Hematopoietic multipotent progenitor cell treated with erythropoietin and hydrocortisone succinate and interleukin-3 and kit ligand, for 6 days (in vitro differentiated cells): ENCODE data around the gene MT1A.
"Not testable (repeated sequence)": the region's sequence is repeated elsewhere in the genome, so short reads cannot be mapped to it uniquely, and the experiment has no call there.

Source experiments
- DNase-seq: peaks from one replicate; pipeline ENCODE4 v3.0.0-alpha.2; 2015

The MT1A gene

GRCh38 chr16:56610609-56611111 is 27.8 kb upstream of the MT1A start:
- no peak for DNase-seq

DNA sequence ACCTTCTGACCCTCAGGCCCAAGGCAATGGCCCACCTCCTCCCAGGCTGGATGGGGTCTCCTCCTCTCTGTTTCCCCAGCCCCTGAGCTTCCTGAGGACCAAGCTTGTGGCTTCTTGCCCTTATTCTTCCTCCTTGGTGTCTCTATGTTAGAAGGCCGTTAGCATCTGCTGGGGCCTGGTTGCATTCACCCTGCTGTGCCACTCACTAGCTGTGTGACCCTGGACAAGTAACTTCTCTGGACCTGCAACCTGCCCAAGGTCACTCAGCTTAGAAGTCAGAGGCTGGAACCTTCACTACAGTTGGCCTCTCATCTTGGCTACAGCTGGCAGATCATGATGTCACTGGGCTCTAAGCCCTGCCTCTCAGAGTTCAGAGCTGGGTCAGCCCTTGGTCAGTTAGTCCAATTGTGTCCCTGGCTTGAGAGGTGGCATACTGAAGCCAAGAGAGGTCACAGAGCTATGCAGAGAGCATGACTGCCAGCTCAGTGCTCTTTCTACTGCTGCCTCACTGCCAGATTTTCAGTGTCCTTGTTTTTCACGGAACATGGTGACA is 27.1 kb upstream of the MT1A start:
- DNase-seq = no peak

DNA sequence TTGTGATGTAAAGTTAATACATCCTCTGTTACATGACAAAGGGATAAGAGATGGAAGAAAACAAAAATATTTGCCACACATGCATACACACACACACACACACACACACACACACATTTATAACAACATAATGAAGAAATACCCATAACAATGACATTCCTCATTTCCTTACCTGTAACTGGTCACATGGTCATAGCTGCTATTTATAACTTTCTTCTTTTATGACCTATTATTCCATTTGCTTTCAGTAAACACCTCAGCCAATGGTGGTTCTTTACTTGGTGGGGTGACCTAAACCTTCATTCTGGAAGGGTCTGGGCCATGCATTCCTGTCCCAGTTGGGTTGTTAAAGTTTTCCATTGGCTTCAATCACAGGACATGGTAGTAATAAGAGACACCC is 24.8 kb upstream of the MT1A start:
- DNase-seq = no peak

- DNase-seq = no peak
Observed at GRCh38 chr16:56614549-56614991, 23.9 kb upstream of the MT1A start.

DNA sequence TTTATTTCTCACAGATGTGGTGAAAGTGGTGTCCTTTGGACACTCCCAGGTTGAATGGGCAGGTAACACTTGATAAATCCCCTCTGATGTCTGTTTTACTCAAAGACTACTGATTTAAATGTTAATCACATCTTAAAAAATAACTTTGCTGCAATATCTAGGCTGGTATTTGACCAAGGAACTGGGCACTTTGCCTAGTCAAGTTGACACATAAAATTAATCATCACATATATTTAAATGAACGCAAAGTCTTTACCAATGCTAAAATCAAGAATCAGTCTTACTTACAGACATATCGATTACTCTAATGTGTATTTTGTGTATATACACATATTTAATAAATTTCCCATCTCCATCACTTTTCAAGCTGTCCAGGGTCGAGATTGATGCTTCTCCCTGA is 23.1 kb upstream of the MT1A start:
- no peak for DNase-seq

DNA sequence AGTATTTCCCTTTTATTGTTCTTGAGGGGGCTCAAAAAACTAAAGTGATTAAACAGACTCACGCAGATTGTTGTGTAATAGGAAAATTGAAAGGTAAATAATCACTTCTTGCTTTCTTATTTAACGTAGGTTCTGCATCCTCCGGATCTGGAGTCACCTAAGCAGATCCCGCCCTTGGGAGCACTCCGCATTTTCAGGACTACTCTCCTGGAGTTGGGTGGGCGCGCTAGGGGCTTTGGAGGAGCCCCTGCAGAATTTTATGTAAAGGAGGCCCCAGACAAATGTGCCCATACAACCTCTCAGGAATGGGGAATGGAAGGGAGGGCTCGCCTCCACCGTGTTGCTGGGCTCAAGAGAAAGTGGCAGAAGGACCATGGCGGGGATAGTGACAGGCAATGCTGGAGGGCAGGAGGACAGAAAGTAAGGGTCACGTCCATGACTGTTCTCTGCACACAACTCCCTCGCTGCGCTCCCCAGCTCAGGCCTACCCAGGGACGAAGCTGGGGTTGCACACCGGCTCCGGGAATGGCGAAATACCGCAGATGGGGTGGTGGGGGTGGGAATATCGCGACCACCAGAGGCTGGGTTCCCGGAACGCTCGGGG is 21.8 kb upstream of the MT1A start:
- DNase-seq = no peak

DNA sequence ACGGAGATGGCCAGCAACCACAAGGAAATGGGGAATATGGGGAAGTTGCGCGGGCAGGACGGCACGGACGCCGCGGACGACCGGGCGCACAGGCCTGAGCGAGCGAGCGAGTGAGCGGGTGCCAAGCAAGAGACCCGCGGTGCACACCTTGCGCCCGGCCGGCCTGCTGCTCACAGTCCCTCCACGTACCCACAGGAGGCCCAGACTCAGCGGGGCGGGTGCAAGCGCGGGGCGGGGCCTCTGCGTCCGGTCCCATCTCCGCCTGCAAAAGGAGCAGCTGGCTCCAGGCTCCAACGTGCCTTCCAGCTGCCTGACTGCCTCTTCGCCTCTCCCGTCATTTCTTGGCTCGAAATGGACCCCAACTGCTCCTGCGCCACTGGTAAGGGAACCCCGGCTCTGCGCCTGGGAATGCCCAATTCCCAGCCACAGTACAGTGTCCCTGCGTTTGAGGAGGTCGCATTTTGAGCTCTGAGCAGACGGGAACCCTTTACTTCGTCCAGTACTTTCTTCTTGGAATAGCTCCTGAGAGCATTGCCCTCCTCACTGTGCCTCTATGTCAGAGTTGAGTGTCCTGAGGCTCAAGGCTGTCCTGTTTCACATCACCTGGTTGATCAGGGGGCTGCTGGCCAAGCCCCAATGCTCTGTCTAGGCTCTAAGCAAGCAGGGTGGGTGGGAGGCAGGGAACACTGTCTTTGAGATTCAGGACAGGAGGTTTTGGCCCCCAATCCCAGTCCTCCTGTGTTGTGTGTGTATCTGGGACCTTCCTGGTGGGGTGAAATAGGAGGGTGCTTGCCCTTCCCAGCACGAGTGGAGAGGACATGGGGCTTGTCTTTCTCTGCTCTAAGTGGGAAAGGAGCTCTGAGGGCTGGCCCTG is 21.0 kb upstream of the MT1A start:
- peak; percentile 58 for DNase-seq

DNA sequence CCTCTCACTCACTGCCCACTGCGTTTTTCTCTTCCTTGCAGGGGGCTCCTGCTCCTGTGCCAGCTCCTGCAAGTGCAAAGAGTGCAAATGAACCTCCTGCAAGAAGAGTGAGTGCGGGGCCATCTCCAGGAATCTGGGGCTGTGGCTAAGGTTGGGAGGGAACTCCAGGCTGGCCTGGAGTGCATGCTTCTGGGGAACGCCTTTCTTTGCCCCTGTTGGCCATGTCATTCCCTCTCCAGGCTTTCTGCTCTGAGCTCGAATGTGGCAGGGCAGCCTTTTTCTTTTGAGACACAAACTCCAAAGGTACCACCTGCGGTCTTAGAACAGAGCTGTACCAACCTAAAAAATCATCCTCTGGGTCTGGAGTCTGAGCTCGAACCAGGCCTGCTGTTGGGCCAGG is 20.3 kb upstream of the MT1A start:
- no peak for DNase-seq

- no peak for DNase-seq
Observed at GRCh38 chr16:56620339-56620897, 18.0 kb upstream of the MT1A start.

- DNase-seq = not testable (repeated sequence)
Observed at GRCh38 chr16:56621665-56622445, 16.6 kb upstream of the MT1A start.

- not testable (repeated sequence) for DNase-seq
Observed at GRCh38 chr16:56623184-56623583, 15.3 kb upstream of the MT1A start.

DNA sequence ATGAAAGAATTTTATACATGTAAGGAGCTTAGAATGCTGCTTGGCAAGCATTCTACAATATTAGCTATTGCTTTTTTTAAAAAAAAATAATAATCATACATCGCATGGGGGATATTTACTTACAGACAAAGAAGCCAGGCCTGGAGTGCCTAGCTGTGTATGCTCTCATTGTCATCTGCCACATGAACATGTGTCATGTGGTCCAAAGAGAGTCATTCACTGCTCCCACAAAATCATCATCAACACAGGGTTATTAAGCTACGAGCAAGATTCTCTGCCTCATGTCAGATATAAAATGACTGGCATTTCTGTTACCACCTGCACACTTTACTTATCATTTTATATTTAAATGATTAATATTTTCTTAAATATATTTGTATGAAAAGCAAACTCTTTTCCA is 14.8 kb upstream of the MT1A start:
- DNase-seq = no peak

- DNase-seq = peak; percentile 75
Observed at GRCh38 chr16:56625140-56625942, 13.1 kb upstream of the MT1A start, which contains the start of gene MT1E. MT1E (plus strand) TSS chr16:56625781; CDS start chr16:56625852, 71 bp downstream.

DNA sequence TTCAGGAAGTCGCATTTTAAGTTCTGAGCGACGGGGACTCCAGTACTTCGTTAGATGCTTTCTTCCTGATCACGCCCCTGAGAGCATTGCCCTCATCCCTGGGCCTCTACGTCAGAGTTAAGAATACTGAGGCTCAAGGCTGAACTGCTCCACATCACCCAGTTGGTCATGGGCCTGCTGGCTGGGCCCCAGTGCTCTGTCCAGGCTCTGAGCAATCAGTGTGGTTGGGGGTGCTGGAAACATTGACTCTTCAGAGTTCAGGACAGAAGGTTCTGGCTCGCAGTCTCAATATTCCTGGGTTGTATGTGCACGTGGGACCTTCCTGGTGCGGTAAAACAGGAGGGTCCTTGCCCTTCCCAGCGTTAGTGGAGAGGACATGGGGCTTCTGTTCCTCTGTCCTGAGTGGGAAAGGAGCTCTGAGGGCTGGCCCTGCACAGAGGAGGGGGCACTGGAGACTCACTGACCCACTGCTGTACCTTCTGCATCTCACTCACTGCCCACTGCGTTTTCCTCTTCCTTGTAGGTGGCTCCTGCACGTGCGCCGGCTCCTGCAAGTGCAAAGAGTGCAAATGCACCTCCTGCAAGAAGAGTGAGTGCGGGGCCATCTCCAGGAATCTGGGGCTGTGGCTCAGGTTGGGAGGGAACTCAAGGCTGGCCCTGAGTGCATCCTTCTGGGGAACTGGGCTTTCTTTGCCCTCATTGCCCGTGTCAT is 12.4 kb upstream of the MT1A start:
- no peak for DNase-seq

DNA sequence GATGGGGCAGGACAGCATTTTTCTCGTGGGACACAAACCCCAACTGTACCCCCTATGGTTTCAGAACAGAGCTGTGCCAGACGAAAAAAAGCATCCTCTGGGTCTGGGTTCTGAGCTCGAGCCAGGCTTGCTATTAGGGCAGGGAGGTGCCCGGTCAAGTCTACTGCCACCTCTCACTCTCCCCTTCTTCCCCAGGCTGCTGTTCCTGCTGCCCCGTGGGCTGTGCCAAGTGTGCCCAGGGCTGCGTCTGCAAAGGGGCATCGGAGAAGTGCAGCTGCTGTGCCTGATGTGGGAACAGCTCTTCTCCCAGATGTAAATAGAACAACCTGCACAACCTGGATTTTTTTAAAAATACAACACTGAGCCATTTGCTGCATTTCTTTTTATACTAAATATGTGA is 11.8 kb upstream of the MT1A start:
- DNase-seq = no peak

- DNase-seq = no peak
Observed at GRCh38 chr16:56628486-56629350, 9.7 kb upstream of the MT1A start.

- DNase-seq = no peak
Observed at GRCh38 chr16:56629531-56629930, 8.9 kb upstream of the MT1A start.

DNA sequence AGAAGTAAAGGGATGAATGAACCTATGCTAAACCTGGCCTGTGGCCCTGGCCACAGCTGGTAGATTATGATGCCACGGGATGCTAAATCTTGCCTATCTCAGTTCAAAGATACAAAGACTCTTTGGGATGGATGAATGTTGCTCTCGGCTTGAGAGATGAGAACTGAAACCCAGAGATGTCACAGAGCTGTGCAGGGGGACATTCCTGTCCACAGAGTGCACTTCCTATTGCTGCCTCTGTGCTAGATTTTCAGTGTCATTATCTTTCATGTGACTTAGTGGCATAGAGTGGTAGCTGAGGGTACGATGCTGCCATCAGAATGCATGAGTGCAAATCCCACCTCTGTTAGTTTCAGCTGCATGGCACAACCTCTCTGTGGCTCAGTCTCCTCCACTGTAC is 8.3 kb upstream of the MT1A start:
- no peak for DNase-seq

GRCh38 chr16:56631197-56631596 is 7.3 kb upstream of the MT1A start:
- DNase-seq = no peak

DNA sequence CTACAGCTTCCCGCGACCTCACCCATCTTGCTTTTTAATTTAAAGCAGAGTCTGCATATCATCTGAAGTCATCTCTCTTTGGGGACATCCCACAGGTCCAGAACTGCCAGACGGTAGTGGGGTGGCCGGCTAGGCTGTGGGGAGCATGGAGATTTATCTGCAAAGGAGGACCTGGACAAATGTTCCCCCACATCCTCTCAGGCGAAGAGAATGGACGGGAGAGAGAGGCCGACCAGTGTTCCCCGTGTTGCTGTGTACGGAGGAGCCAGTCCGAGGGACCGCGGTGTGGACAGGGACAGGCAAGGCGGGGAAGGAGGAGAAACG is 6.7 kb upstream of the MT1A start:
- DNase-seq = no peak
